ENCODE results near the gene PLEKHG4.

Gene PLEKHG4

DNA sequence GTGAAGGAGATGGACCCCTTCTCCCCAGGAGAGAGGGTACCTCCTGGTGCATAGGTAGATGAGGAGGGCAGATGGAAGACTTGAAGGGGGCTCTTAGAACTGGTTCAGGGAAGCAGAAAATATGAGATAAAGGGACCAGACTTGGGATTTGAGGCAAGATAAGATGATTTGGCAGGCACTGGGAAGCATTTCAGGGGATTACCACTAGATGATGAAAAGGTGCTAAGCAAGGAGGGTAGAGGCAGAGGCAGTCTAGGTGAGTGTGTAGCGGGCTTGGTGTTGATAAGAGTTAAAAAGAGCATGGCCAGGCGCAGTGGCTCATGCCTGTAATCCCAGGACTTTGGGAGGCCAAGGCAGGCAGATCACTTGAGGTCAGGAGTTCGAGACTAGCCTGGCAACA lies 16.1 kb upstream of the PLEKHG4 start:
- H3K9me3 Mint-ChIP-seq = no peaks in the 10 kb centered on the region
- H3K27ac Mint-ChIP-seq = no peak overlapping the region
- no peak overlapping the region for H3K4me3 Mint-ChIP-seq
- H3K27me3 Mint-ChIP-seq = peaks cover 45% of the 10 kb centered on the region
- DNase-seq = no peak
- no peaks in the 10 kb centered on the region for H3K36me3 Mint-ChIP-seq
- CTCF ChIA-PET = interaction anchor here (1.5 kb wide), 1 partner anchor 165 kb away, joined by 5 read pairs; no protein-coding TSS in a partner anchor
- H3K4me1 Mint-ChIP-seq = no peaks in the 10 kb centered on the region

DNA sequence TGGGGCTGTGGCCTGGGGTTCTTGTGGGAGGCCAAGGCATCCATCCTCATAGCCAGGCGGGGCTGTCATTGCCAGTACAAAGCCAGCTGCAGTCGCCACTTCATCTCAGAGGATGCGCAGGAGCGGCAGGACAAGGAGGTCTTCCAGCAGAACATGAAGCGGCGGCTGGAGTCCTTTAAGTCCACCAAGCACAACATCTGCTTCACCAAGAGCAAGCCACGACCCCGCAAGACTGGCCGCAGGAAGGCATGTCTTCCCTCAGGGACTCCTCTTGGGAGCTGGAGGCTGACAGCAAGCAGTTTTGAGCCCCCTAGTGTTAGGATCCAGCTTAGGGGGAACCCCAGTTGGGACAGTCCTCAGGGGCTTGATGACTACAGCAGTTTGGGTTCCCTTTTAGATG lies 15.1 kb upstream of the PLEKHG4 start:
- H3K4me3 Mint-ChIP-seq = no peak overlapping the region
- DNase-seq = no peak
- H3K9me3 Mint-ChIP-seq = no peaks in the 10 kb centered on the region
- CTCF ChIA-PET = interaction anchor here (0.8 to 1.5 kb wide), 3 partner anchors 13 to 164 kb away, joined by 3 to 5 read pairs (median 5); partner anchors contain the start of gene SLC9A5
- no peak overlapping the region for H3K27ac Mint-ChIP-seq
- H3K36me3 Mint-ChIP-seq = no peaks in the 10 kb centered on the region
- H3K27me3 Mint-ChIP-seq = peaks cover 45% of the 10 kb centered on the region
- no peaks in the 10 kb centered on the region for H3K4me1 Mint-ChIP-seq

DNA sequence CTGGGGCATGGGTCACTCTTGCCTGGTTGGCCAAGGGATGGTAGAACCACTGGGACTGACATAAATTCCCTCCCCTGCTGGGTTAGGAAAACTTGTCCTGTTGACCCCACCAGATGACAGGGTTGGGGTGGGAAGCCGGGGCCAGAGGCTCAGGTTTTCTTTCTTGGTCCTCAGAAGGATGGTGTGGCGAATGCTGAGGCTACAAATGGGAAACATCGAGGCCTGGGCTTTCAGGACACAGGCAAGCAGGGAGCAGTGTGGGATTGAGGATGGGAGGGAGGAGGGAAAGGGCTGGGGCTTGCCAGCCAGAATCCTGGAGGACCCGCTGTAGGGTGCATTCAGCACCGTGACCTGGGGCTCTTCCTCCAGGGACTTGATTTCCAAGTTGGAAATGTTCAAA lies 14.5 kb upstream of the PLEKHG4 start:
- Mint-ChIP-seq H3K4me1 (no peaks in the 10 kb centered on the region), H3K9me3 (no peaks in the 10 kb centered on the region), H3K4me3 (no peak overlapping the region), H3K36me3 (no peaks in the 10 kb centered on the region), H3K27me3 (peaks cover 42% of the 10 kb centered on the region), H3K27ac (no peak overlapping the region)
- DNase-seq = no peak
- CTCF ChIA-PET = interaction anchor here (0.8 to 1.4 kb wide), 3 partner anchors 13 to 62 kb away, joined by 3 to 5 read pairs (median 3); partner anchors contain the start of genes LRRC36 and SLC9A5

DNA sequence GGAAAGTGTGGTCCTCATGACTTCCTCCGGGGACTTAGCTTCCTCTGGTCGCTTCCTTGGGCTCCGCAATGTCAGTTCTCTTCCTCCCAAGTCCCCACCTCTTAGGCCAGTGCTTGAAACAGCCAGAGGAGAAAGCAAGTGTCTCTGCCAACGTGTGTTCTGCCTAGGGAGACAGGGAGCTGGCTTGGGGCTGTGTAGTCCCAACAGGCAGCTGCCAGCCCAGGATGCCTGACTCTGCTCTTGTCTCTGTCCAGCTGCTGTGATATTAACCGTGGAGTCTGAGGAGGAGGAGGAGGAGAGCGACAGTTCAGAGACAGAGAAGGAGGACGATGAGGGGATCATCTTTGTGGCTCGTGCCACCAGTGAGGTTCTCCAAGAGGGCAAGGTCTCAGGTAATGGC lies 13.5 kb upstream of the PLEKHG4 start:
- no peak overlapping the region for H3K4me3 Mint-ChIP-seq
- H3K9me3 Mint-ChIP-seq = no peaks in the 10 kb centered on the region
- no peaks in the 10 kb centered on the region for H3K36me3 Mint-ChIP-seq
- DNase-seq = no peak
- H3K27ac Mint-ChIP-seq = no peak overlapping the region
- H3K27me3 Mint-ChIP-seq = peaks cover 36% of the 10 kb centered on the region
- H3K4me1 Mint-ChIP-seq = no peaks in the 10 kb centered on the region
- CTCF ChIA-PET = interaction anchor here (1.1 kb wide), 1 partner anchor 134 kb away, joined by 5 read pairs; no protein-coding TSS in a partner anchor

DNA sequence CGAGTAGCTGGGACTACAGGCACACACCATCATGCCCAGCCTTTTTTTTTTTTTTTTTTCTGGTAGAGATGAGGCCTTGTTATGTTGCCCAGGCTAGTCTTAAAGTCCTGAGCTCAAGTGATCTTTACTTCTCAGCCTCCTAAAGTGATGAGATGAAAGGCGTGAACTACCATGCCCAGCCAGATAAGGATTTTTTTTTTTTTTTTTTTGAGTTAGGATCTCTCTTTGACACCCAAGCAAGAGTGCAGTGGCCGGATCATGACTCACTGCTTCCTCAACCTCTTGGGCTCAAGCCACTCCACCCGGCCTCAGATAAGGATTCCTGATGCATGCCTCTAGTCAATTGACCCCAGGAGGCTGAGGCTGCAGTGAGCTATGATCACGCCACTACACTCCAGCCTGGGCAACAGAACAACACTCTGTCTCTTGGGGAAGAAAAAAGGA lies 11.2 kb upstream of the PLEKHG4 start:
- CTCF ChIA-PET = no interaction called here
- H3K27me3 Mint-ChIP-seq = peaks cover 24% of the 10 kb centered on the region
- no peaks in the 10 kb centered on the region for H3K9me3 Mint-ChIP-seq
- H3K4me1 Mint-ChIP-seq = no peaks in the 10 kb centered on the region
- H3K4me3 Mint-ChIP-seq = no peak overlapping the region
- H3K36me3 Mint-ChIP-seq = no peaks in the 10 kb centered on the region
- H3K27ac Mint-ChIP-seq = no peak overlapping the region
- no peak for DNase-seq

DNA sequence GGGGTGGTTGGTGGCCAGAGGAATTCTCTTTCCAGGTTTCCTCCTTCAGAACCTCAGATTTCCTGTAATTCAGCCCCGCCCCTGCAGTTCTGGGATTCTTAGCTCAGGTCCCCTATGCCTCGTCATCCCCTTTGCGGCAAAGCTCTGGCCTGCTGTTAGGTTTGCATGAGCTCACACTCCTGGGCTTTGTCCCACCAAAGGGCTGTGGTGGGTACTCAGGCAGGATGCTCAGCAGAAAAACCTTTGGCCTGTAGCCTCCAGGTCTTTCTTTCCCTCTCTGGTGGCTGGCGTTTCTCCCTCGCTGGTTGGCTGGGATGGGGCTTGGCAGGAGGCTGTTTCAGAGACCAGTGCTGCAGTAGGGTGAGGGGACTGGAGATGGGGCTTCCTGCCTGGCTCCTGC lies 9.6 kb upstream of the PLEKHG4 start:
- no peaks in the 10 kb centered on the region for H3K9me3 Mint-ChIP-seq
- no peaks in the 10 kb centered on the region for H3K4me1 Mint-ChIP-seq
- no peak overlapping the region for H3K4me3 Mint-ChIP-seq
- H3K36me3 Mint-ChIP-seq = no peaks in the 10 kb centered on the region
- no peak for DNase-seq
- H3K27ac Mint-ChIP-seq = no peak overlapping the region
- peaks cover 10% of the 10 kb centered on the region for H3K27me3 Mint-ChIP-seq
- CTCF ChIA-PET = interaction anchor here (1.2 to 1.8 kb wide), 2 partner anchors 9 to 158 kb away, joined by 3 to 8 read pairs; partner anchors contain the start of gene PLEKHG4

DNA sequence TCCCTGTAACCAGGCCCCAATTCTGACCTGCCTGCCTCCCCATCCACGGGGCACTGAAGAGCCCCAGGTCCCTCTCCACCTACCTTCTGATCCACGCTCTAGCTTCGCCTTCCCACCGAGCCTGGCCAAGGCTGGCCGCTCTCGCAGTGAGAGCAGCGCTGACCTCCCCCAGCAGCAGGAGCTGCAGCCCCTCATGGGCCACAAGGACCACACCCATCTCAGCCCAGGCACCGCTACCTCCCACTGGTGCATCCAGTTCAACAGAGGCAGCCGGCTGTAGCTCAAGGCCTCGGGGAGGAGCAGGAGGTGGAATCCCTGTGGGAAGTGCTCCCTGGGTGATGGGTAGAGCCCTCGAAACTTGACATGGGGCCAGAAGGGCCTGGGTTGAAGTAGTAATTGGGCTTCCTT lies 8.4 kb upstream of the PLEKHG4 start:
- Mint-ChIP-seq H3K36me3 (peaks cover 1% of the 10 kb centered on the region), H3K9me3 (no peaks in the 10 kb centered on the region), H3K4me3 (no peak overlapping the region), H3K27ac (no peak overlapping the region), H3K4me1 (no peaks in the 10 kb centered on the region), H3K27me3 (peaks cover 2% of the 10 kb centered on the region)
- CTCF ChIA-PET = interaction anchor here (1.0 to 1.2 kb wide), 2 partner anchors 10 to 128 kb away, joined by 3 to 4 read pairs; no protein-coding TSS in a partner anchor
- DNase-seq = no peak

DNA sequence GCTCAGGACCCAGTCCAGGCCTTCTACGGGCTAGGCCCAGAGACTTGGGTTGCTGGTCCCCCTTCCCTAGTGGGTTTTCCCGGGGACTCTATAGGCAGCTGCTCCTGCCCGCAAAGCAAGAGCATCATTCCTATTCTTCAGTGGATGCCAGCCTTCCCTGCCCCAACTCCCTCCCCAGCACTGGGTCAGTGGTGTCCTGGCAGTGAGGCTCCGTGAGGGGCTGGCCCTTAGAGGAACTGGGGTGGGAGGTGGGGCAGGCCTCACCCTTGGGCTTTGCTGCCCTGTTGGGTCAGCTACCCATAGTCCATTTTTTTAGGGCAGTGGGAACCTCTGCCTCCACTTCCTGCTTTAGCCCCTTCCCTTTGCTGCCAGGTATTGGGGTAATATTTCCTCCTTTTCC lies 7.9 kb upstream of the PLEKHG4 start:
- peaks cover 4% of the 10 kb centered on the region for H3K36me3 Mint-ChIP-seq
- H3K27ac Mint-ChIP-seq = no peak overlapping the region
- DNase-seq = no peak
- H3K4me1 Mint-ChIP-seq = peaks cover under 1% of the 10 kb centered on the region
- CTCF ChIA-PET = interaction anchor here (1.0 to 1.2 kb wide), 2 partner anchors 11 to 128 kb away, joined by 3 to 4 read pairs; no protein-coding TSS in a partner anchor
- H3K27me3 Mint-ChIP-seq = no peaks in the 10 kb centered on the region
- H3K9me3 Mint-ChIP-seq = no peaks in the 10 kb centered on the region
- no peak overlapping the region for H3K4me3 Mint-ChIP-seq

DNA sequence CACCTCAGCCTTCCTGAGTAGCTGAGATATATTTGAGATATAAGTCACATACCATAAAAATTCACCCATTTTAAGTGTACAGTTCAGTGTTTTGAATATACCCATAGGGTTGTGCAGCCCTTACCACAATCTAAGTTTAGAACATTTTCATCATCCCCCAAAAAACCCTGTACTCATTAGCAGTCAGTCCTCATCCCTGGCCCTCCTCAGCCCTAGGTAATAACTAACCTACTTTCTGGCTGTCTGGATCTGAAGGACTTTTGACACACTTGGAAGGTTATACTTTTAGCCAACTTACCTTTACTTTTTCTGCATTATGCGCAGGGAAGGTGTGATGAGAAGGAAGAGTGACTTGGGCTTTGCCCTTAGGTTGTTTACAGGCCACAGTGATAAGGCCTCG lies 4.0 kb upstream of the PLEKHG4 start:
- no peaks in the 10 kb centered on the region for H3K9me3 Mint-ChIP-seq
- no peak for DNase-seq
- peaks cover 13% of the 10 kb centered on the region for H3K36me3 Mint-ChIP-seq
- peaks cover 15% of the 10 kb centered on the region for H3K4me1 Mint-ChIP-seq
- no peak overlapping the region for H3K4me3 Mint-ChIP-seq
- CTCF ChIA-PET = no interaction called here
- H3K27ac Mint-ChIP-seq = no peak overlapping the region
- no peaks in the 10 kb centered on the region for H3K27me3 Mint-ChIP-seq

DNA sequence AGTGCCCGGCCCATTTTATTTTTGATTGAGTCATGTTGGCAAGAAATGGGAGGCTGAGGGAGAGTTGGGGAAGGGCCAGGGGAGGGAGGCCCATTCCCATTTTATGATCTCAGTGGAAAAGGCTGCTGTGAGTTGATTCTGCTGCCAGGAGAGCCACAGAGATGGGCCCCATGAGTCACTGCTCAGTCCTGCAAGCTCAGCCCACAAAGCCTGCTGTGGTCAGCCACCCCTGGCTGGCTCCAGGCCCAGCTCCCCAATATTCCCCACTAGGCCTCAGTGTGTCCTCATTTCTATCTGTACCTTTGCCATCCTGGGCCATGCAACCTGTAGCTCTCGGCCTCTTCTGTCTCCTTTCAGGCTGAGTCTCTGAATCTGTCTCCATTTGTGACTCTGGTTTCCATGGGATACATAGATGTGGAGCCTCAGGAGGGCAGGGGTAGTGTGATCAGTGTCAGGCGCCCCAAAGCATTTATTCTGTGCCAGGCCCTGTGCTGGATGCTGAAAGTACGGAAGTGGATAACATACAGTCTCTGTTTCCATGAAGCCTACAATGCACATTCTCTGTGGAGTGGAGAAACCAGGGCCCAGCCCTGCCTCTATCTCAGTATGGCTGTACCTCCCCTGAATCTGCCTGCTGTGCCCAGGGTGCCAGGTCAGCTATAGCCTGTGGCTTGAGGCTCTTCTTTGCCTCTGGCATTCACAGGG lies 1.9 kb upstream of the PLEKHG4 start:
- CTCF ChIA-PET = interaction anchor here (0.7 to 3.6 kb wide), 6 partner anchors 13 to 124 kb away, joined by 3 to 16 read pairs (median 4); no protein-coding TSS in a partner anchor
- Mint-ChIP-seq H3K27ac (peak overlapping the region; percentile 65), H3K4me3 (peak overlapping the region; percentile 54), H3K4me1 (peaks cover 15% of the 10 kb centered on the region), H3K36me3 (peaks cover 13% of the 10 kb centered on the region), H3K27me3 (no peaks in the 10 kb centered on the region), H3K9me3 (no peaks in the 10 kb centered on the region)
- no peak for DNase-seq

DNA sequence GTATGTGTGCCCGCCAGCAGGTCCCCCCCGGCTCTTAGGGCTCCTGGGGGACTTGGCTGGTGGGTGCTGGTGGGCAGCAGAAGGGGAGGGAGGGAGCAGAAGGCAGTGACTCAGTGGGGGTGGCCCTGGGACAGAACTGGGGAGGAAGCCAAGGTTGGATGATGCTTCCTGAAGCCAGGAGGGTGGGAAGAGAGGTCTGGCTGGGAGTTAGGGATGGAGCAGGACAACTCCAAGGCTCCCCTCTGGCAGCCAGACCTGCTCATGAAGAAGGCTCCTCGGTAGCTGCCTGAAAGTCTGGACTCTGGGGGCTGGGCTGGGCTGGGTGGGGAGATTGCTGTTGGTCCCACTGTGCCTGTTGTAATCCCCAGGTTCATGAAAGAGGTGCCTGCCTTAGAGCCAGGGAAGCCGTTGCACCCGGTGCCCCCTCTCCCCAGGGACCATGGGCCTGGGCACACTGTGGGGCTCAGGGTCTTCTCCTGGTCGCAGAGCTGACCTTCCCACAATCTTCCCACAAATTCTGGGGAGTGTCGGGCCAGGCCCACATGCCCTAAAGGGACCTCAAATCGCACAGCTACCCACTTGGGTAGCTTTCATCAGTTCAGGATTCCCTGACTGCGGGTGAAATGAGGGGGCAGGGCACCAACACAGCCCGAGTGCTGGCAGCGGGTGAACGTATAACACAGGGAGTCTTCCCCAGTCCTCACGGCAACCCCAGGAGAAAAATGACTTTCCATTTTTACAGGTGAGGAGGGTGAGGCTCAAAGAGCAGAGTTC lies 1.1 kb upstream of the PLEKHG4 start:
- CTCF ChIA-PET = interaction anchor here (0.6 to 3.6 kb wide), 16 partner anchors 9 to 148 kb away, joined by 3 to 16 read pairs (median 4); partner anchors contain the start of genes SLC9A5 and TMEM208
- no peak for DNase-seq
- Mint-ChIP-seq H3K27me3 (no peaks in the 10 kb centered on the region), H3K4me3 (peak overlapping the region; percentile 81), H3K4me1 (peaks cover 15% of the 10 kb centered on the region), H3K9me3 (no peaks in the 10 kb centered on the region), H3K27ac (peak overlapping the region; percentile 73), H3K36me3 (peaks cover 15% of the 10 kb centered on the region)

DNA sequence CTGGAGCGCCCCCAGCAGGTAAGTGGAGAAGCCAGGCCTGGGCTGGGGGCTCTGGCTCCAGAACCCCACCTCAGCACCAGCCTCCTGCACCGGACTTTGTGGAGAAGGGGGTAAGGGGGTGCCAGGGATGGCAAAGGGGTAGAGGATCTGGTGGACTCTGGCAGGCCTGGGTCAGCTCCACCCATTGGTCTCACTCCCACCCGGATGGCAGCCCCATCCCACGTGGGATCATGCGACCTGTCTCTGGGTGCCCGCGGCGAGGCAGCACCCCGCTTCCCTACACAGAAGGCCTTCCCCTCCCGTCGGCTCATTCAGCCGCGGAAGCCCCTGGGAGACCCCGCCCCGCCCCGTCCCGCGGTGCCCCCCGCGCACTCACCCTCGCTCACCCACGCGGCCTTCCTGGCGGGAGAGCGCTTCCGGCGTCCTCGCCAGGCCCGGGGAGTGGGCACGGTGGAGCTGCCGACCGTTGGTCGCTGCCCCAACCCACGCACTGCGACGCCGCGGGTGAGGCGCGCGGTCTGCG lies 498 bp upstream of the PLEKHG4 start:
- DNase-seq = peak; percentile 72
- no peaks in the 10 kb centered on the region for H3K27me3 Mint-ChIP-seq
- CTCF ChIA-PET = interaction anchor here (0.6 to 3.6 kb wide), 14 partner anchors 9 to 148 kb away, joined by 3 to 16 read pairs (median 4); partner anchors contain the start of genes SLC9A5 and TMEM208

DNA sequence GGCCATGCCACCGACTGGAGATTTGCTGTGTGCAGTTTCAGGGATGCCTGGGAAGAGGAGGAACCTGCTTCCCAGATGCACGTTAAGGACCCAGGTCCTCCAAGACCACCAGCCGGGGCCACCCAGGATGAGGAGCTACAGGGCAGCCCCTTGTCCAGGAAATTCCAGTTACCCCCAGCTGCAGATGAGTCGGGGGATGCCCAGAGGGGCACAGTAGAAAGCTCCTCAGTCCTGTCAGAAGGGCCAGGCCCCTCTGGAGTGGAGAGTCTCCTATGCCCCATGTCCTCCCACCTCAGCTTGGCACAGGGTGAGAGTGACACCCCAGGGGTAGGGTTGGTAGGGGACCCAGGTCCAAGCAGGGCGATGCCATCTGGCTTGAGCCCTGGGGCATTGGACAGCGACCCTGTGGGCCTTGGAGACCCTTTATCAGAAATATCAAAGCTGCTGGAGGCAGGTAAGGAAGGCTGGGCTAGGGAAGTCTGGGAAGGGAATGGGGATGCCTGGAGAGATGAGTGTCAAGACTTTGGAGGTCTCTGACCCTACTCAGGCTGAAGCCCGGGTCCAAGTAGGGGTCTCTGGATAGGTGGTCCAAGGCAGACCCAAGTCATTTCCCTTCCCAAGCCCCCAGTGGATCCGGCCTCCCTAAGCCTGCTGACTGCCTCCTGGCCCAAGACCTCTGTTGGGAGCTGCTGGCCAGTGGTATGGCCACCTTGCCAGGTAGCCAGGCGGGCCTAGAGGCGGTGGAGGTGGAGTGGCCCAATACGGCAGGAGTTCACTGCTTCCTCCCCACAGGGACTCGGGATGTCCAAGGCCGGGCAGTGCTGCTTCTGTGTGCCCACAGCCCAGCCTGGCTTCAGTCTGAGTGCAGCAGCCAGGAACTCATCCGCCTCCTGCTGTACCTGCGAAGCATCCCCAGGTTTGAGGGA lies 1.0 kb downstream of the PLEKHG4 start:
- Mint-ChIP-seq H3K27me3 (no peaks in the 10 kb centered on the region), H3K4me3 (peak overlapping the region; percentile 60), H3K9me3 (no peaks in the 10 kb centered on the region), H3K27ac (no peak overlapping the region), H3K4me1 (peaks cover 15% of the 10 kb centered on the region), H3K36me3 (peaks cover 15% of the 10 kb centered on the region)
- CTCF ChIA-PET = interaction anchor here (1.3 to 2.2 kb wide), 2 partner anchors 59 to 117 kb away, joined by 5 to 12 read pairs; no protein-coding TSS in a partner anchor
- DNase-seq = no peak

More for the DNA sequence above, 498 bp upstream of the PLEKHG4 start:
- Mint-ChIP-seq H3K4me1 (peaks cover 15% of the 10 kb centered on the region), H3K27ac (peak overlapping the region; percentile 73), H3K9me3 (no peaks in the 10 kb centered on the region), H3K36me3 (peaks cover 15% of the 10 kb centered on the region), H3K4me3 (peak overlapping the region; percentile 81)
